ENCODE measurements around the gene C1orf159.
"Not testable (repeated sequence)": the region's sequence is repeated elsewhere in the genome, so short reads cannot be mapped to it uniquely, and the experiment has no call there.

C1orf159 gene

DNA sequence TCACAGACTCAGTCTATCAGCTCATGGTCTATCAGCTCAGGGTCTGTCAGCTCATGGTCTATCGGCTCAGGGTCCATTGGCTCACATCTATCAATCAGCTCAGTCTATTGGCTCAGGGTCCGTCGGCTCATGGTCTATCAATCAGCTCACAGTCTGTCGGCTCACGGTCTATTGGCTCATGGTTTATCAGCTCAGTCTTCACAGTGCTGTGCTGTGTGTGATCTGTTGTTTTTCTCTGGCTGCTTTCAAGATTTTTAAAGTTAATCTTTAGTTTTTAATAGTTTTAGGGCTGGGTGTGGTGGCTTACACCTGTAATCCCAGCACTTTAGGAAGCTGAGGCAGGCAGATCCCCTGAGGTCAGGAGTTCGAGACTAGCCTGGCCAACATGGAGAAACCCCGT is 14.4 kb downstream of the C1orf159 start:
- Mint-ChIP-seq H3K36me3 (ENCODE audit: low read depth) (peaks cover 64% of the 10 kb centered on the region), H3K4me3 (no peak overlapping the region), H3K9me3 (peaks cover 61% of the 10 kb centered on the region), H3K4me1 (peaks cover 4% of the 10 kb centered on the region), H3K27ac (no peak overlapping the region), H3K27me3 (ENCODE audit: low read depth, poor library complexity) (peaks cover 6% of the 10 kb centered on the region)
- no peak for TF ChIP-seq CTCF (IDR thresholded peaks at IDR 0.05)
- no peak for DNase-seq

- no peak overlapping the region for H3K4me3 Mint-ChIP-seq
- H3K27ac Mint-ChIP-seq: no peak overlapping the region
- H3K36me3 Mint-ChIP-seq (ENCODE audit: low read depth): peaks cover 65% of the 10 kb centered on the region
- peaks cover 6% of the 10 kb centered on the region for H3K27me3 Mint-ChIP-seq (ENCODE audit: low read depth, poor library complexity)
- H3K9me3 Mint-ChIP-seq: peaks cover 56% of the 10 kb centered on the region
- no peak for DNase-seq
- TF ChIP-seq CTCF (IDR thresholded peaks at IDR 0.05): no peak
- H3K4me1 Mint-ChIP-seq: peaks cover 4% of the 10 kb centered on the region
Observed at GRCh38 chr1:1100296-1100695, 15.6 kb downstream of the C1orf159 start.

DNA sequence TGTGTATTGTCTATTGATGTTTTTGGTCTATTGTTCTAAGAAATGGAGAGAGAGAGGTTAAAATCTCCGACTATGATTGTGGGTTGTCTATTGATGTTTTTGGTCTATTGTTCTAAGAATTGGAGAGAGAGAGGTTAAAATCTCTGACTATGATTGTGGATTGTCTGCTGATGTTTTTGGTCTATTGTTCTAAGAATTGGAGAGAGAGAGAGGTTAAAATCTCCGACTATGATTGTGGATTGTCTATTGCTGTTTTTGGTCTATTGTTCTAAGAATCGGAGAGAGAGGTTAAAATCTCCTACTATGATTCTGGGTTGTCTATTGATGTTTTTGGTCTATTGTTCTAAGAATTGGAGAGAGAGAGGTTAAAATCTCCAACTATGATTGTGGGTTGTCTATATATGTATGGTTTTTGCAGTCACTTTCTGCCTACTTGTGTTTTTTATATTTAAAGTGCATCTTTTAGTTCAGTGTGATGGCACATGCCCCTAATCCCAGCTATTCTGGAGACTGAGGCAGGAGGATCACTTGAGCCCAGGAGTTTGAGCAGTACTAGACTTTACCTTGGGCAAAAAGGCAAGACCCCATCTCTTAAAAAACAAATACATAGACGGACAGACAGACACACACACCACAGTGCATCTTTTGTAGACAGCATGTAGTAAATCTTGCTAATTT is 16.2 kb downstream of the C1orf159 start:
- TF ChIP-seq CTCF (IDR thresholded peaks at IDR 0.05): no peak
- peaks cover 6% of the 10 kb centered on the region for H3K27me3 Mint-ChIP-seq (ENCODE audit: low read depth, poor library complexity)

GRCh38 chr1:1098681-1099421 is 17.0 kb downstream of the C1orf159 start:
- Mint-ChIP-seq H3K9me3 (peaks cover 63% of the 10 kb centered on the region), H3K27ac (no peak overlapping the region), H3K27me3 (ENCODE audit: low read depth, poor library complexity) (peaks cover 6% of the 10 kb centered on the region), H3K4me3 (no peak overlapping the region), H3K36me3 (ENCODE audit: low read depth) (peaks cover 68% of the 10 kb centered on the region), H3K4me1 (peaks cover 4% of the 10 kb centered on the region)
- no peak for DNase-seq
- TF ChIP-seq CTCF (IDR thresholded peaks at IDR 0.05): no peak

More for the DNA sequence above, 16.2 kb downstream of the C1orf159 start:
- DNase-seq: no peak
- Mint-ChIP-seq H3K4me3 (no peak overlapping the region), H3K36me3 (ENCODE audit: low read depth) (peaks cover 65% of the 10 kb centered on the region), H3K4me1 (peaks cover 4% of the 10 kb centered on the region), H3K27ac (no peak overlapping the region), H3K9me3 (peaks cover 58% of the 10 kb centered on the region)

DNA sequence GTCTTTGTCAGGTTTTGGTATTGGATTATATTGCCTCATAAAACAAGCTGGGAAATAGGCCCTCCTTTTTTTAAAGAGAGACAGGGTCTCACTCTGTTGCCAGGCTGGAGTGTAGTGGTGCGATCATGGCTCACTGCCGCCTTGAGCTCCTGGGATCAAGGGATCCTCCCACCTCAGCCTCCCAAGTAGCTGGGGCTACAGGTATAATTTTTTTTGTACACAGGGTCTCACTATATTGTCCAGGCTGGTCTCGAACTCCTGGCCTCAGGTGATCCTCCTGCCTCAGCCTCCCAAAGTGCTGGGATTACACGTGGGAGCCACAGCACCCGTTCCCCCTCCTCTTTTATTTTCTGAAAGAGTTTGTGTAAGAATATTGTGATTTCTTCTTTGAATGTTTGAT is 19.8 kb downstream of the C1orf159 start:
- H3K4me1 Mint-ChIP-seq: peaks cover 11% of the 10 kb centered on the region
- H3K27me3 Mint-ChIP-seq (ENCODE audit: low read depth, poor library complexity); H3K27ac Mint-ChIP-seq; DNase-seq; H3K4me3 Mint-ChIP-seq: not testable (repeated sequence)
- peaks cover 53% of the 10 kb centered on the region for H3K9me3 Mint-ChIP-seq
- H3K36me3 Mint-ChIP-seq (ENCODE audit: low read depth): peaks cover 56% of the 10 kb centered on the region

DNA sequence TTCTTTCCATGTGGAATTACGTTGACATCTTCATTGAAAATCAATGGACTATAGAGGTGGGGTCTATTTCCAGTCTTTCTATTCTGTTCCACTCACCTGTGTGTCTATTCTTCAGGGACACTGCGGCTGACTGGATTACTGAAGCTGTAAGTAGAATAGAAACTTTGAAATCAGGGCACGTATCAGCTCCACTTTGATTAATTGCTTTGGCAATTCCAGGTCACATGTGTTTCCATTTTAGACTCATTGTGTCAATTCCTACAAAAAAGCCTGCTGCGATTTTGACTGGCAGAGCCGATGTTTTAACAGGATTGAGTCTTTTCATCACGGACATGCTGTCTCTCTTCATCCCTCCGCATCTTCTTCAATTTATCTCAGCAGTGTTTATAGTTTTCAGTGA is 20.9 kb downstream of the C1orf159 start:
- Mint-ChIP-seq H3K36me3 (ENCODE audit: low read depth) (peaks cover 46% of the 10 kb centered on the region), H3K27ac (no peak overlapping the region), H3K4me1 (peaks cover 13% of the 10 kb centered on the region), H3K4me3 (no peak overlapping the region), H3K9me3 (peaks cover 43% of the 10 kb centered on the region), H3K27me3 (ENCODE audit: low read depth, poor library complexity) (peaks cover 3% of the 10 kb centered on the region)
- DNase-seq: no peak
- no peak for TF ChIP-seq CTCF (IDR thresholded peaks at IDR 0.05)

Measured in nephron progenitor cell (in vitro differentiated cells).